SK-N-SH treated with all-trans-retinoic acid at 6 μM for 48 hours (cell line): ENCODE data around the gene EML5.

ENCODE experiments used
- ATAC-seq: fragments of 200-7000 bp; cut with Tn5 transposase; 3 replicates; pipeline ENCODE4 v1.9.1; 2020; ENCODE audit warnings: mild to moderate bottlenecking, moderate library complexity
- ARNTL ChIP-seq: fragments of 450-650 bp; formaldehyde crosslinking; IDR thresholded peaks from 2 replicates; pipeline ENCODE4 v1.5.0; 2020; ENCODE audit warnings: low read depth, mild to moderate bottlenecking, moderate library complexity, borderline replicate concordance
- BACH2 ChIP-seq: fragments of 250-450 bp; sonication (Bioruptor Pico); IDR thresholded peaks from 2 replicates; pipeline ENCODE4 v1.9.0; 2021; ENCODE audit warnings: mild to moderate bottlenecking, borderline replicate concordance
- CSDC2 ChIP-seq: fragments of 250-450 bp; sonication (Bioruptor Pico); IDR thresholded peaks from 2 replicates; pipeline ENCODE4 v1.5.0; 2020; ENCODE audit warnings: mild to moderate bottlenecking, moderate library complexity
- CSRNP3 ChIP-seq: fragments of 250-450 bp; sonication (Bioruptor Pico); IDR thresholded peaks from 2 replicates; pipeline ENCODE4 v1.5.1; 2021; ENCODE audit warnings: mild to moderate bottlenecking, moderate library complexity
- GLIS3 ChIP-seq: fragments of 250-450 bp; sonication (Bioruptor Pico); IDR thresholded peaks from 2 replicates; pipeline ENCODE4 v1.5.0; 2020; ENCODE audit warnings: mild to moderate bottlenecking, moderate library complexity
- ISL1 ChIP-seq: fragments of 250-450 bp; sonication (Bioruptor Pico); IDR thresholded peaks from 2 replicates; pipeline ENCODE4 v2.1.2; 2022; ENCODE audit warnings: mild to moderate bottlenecking, moderate library complexity
- PATZ1 ChIP-seq: fragments of 250-450 bp; sonication (Bioruptor Pico); IDR thresholded peaks from 2 replicates; pipeline ENCODE4 v1.8.0; 2020; ENCODE audit warnings: mild to moderate bottlenecking, moderate library complexity, borderline replicate concordance
- POU6F1 ChIP-seq: fragments of 250-450 bp; sonication (Bioruptor Pico); IDR thresholded peaks from 2 replicates; pipeline ENCODE4 v1.8.0; 2021; ENCODE audit warnings: low read depth, mild to moderate bottlenecking, moderate library complexity, borderline replicate concordance
- PPARA ChIP-seq: fragments of 250-450 bp; sonication (Bioruptor Pico); IDR thresholded peaks from 2 replicates; pipeline ENCODE4 v1.5.0; 2020; ENCODE audit warnings: mild to moderate bottlenecking, borderline replicate concordance
- RARB ChIP-seq: fragments of 250-450 bp; sonication (Bioruptor Pico); IDR thresholded peaks from 2 replicates; pipeline ENCODE4 v1.8.0; 2021; ENCODE audit warnings: mild to moderate bottlenecking, moderate library complexity
- SNAI2 ChIP-seq: fragments of 250-450 bp; sonication (Bioruptor Pico); IDR thresholded peaks from 2 replicates; pipeline ENCODE4 v1.5.0; 2020; ENCODE audit warnings: mild to moderate bottlenecking, moderate library complexity
- TCF4 ChIP-seq: fragments of 250-450 bp; sonication (Bioruptor Pico); IDR thresholded peaks from 2 replicates; pipeline ENCODE4 v1.8.0; 2021; ENCODE audit warnings: mild to moderate bottlenecking, moderate library complexity, borderline replicate concordance
- TSHZ2 ChIP-seq: fragments of 250-450 bp; sonication (Bioruptor Pico); IDR thresholded peaks from 2 replicates; pipeline ENCODE4 v1.5.0; 2020; ENCODE audit warnings: mild to moderate bottlenecking, moderate library complexity
- ZC3H10 ChIP-seq: fragments of 250-450 bp; sonication (Bioruptor Pico); IDR thresholded peaks from 2 replicates; pipeline ENCODE4 v1.5.1; 2021; ENCODE audit warnings: mild to moderate bottlenecking, moderate library complexity
- ZFP3 ChIP-seq: fragments of 250-450 bp; sonication (Bioruptor Pico); IDR thresholded peaks from 2 replicates; pipeline ENCODE4 v1.5.0; 2020; ENCODE audit warnings: mild to moderate bottlenecking, moderate library complexity
- ZFP30 ChIP-seq: fragments of 450-650 bp; formaldehyde crosslinking; IDR thresholded peaks from 2 replicates; pipeline ENCODE4 v1.5.0; 2022; ENCODE audit warnings: mild to moderate bottlenecking, moderate library complexity
- ZNF565 ChIP-seq: fragments of 450-650 bp; formaldehyde crosslinking; conservative IDR thresholded peaks from 2 replicates; pipeline ENCODE4 v1.5.0; 2020; ENCODE audit warnings: low read depth, mild to moderate bottlenecking, moderate library complexity
- ZNF8 ChIP-seq: fragments of 450-650 bp; formaldehyde crosslinking; IDR thresholded peaks from 2 replicates; pipeline ENCODE4 v1.5.0; 2020; ENCODE audit warnings: mild to moderate bottlenecking, moderate library complexity

The EML5 gene

GRCh38 chr14:88669346-88669745, 123.4 kb downstream of the EML5 start (continued):
- no peak for TF ChIP-seq PATZ1 (CRISPR knock-in tag)
- TF ChIP-seq ISL1 (CRISPR knock-in tag): no peak

GRCh38 chr14:88668448-88669116, 124.2 kb downstream of the EML5 start:
- no peak for ATAC-seq
- TF ChIP-seq TSHZ2 (no peak), PPARA (no peak), PATZ1 (CRISPR knock-in tag) (no peak), ZNF8 (CRISPR knock-in tag) (no peak), ZFP3 (CRISPR knock-in tag) (no peak), SNAI2 (CRISPR knock-in tag) (no peak), ZFP30 (no peak), CSRNP3 (CRISPR knock-in tag) (no peak), ARNTL (CRISPR knock-in tag) (no peak), TCF4 (CRISPR knock-in tag) (no peak), ZNF565 (CRISPR knock-in tag) (no peak), GLIS3 (CRISPR knock-in tag) (no peak), POU6F1 (CRISPR knock-in tag) (no peak)

GRCh38 chr14:88667555-88668273, 125.0 kb downstream of the EML5 start:
- TF ChIP-seq RARB (CRISPR knock-in tag) (no peak), ARNTL (CRISPR knock-in tag) (no peak), ZC3H10 (CRISPR knock-in tag) (no peak), BACH2 (CRISPR knock-in tag) (no peak), ISL1 (CRISPR knock-in tag) (no peak), SNAI2 (CRISPR knock-in tag) (no peak), ZNF565 (CRISPR knock-in tag) (no peak), ZFP3 (CRISPR knock-in tag) (no peak), CSDC2 (CRISPR knock-in tag) (no peak), GLIS3 (CRISPR knock-in tag) (no peak), TSHZ2 (no peak), ZFP30 (no peak)
- peak; percentile 97 for ATAC-seq
